CD1c-positive myeloid dendritic cell (primary cell): ENCODE data around the gene TTC24.
A peak's percentile ranks its signal among the peaks of the same experiment; 100 is the strongest.
"Not testable (repeated sequence)": the region's sequence is repeated elsewhere in the genome, so short reads cannot be mapped to it uniquely, and the experiment has no call there.

Experiments
- DNase-seq: peaks from one replicate; pipeline ENCODE4 v3.0.0-alpha.2; 2016; ENCODE audit errors: extremely low spot score

Gene TTC24

DNA sequence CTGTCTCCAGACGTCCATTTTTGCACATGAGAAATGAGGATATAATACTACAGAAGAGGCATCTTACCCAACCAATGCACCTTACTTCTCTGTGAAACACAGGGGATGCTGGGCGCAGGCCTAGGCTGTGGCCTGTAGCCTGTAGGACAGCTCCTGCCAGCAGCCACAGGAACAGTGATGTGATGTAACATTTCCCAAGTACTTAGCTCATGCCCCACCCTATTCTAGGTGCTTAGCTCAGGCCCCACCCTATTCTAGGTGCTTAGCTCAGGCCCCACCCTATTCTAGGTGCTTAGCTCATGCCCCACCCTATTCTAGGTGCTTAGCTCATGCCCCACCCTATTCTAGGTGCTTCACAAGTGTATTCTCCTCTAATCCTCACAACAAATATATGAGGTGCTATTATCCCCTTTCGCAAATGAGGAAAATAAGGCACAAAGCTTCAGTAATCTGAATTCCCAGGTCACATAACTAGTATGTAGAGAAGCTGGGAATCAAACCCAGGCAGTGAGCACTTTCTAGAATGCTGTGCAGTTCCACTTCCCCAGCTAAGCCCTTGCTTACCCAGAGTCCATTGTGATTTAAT lies 7.5 kb downstream of the TTC24 start:
- no peak for DNase-seq

DNA sequence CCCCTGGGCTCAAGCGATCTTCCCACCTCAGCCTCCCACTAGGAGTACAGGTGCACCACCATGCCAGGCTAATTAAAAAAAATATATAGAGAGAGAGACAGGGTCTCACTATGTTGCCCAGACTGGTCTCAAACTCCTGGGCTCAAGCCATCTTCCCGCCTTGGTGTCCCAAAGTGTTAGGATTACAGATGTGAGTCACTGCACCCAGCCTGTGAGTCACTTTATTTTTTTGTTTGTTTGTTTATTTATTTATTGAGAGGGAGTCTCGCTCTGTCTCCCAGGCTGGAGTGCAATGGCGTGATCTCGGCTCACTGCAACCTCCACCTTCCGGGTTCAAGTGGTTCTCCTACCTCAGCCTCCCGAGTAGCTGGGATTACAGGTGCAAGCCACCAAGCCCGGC lies 8.4 kb downstream of the TTC24 start:
- DNase-seq = not testable (repeated sequence)

GRCh38 chr1:156589546-156589945 lies 10.0 kb downstream of the TTC24 start:
- no peak for DNase-seq

DNA sequence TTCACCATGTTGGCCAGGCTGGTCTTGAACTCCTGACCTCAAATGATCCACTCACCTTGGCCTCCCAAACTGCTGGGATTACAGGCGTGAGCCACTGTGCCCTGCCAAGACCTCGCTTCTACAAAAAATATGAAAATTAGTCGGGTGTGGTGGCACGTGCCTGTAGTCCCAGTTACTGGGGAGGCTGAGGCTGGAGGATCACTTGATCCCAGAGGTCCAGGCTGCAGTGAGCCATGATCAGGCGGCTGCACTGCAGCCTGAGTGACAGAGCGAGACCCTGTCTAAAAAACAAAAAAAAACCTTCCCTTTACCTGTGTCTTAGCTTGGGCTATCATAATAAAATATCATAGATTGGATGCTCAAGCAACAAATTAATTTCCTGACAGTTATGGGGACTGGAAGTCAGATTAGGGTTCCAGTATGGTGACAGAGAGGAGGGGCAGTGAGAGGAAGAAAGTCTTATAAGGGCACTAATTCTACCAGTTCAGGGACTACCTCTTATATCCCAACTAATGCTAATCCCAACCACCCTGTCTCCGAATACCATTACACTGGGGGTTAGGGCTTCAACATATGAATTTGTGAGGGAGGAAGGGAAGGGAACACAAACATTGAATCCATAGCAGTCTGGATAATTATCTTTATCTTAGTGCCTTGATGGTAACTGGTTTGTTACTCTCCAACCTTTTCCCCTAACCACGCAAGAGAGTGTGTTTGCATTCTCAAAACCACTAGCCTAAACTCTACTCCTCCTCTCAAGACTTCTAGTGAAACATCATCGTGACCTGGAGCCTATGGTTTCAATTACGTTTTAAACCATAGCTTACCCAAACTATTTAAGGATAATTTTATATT lies 11.0 kb downstream of the TTC24 start:
- no peak for DNase-seq

DNA sequence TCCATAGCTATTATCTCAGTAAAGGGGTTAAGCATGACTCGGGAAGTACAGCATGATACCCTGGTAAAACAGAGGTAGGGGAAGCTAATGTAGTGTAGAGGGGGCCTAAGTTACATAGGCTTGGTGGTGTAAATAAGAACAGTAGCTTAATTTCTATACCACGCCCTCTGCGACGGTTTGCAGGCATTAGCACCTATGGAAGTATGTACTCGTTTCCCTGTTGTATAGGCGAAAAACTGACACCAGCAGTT lies 11.6 kb downstream of the TTC24 start:
- no peak for DNase-seq

DNA sequence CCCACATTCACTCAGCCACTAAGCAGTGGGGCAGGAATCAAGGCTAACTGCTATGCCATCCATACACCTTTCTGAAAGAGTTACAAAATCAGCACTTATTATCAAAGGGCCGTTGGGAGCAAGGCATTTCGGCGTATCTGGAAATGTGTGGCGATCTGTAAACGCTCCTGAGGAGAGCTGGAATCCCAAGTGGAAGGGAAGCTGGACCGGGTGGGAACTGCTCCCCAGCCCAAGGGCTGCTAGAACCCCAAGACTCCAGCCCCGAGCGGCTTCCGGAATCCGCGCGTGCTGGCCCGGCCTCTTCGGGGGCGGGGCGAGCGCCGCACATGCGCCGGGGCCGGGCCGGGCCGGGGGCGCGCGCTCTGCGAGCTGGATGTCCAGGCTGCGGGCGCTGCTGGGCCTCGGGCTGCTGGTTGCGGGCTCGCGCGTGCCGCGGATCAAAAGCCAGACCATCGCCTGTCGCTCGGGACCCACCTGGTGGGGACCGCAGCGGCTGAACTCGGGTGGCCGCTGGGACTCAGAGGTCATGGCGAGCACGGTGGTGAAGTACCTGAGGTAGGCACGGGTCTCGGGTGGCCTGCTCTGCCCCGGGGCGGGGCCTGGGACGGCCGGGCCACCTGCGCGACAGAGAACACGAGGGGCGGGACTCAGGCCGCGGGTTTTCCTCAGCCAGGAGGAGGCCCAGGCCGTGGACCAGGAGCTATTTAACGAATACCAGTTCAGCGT lies 12.1 kb downstream of the TTC24 start, which contains the start of gene NAXE:
NAXE (plus strand) TSS at position 345 of the 726 bp plus-strand sequence; CDS start at position 374, 29 bp downstream.
- peak; percentile 87 for DNase-seq

GRCh38 chr1:156592158-156592909 lies 12.8 kb downstream of the TTC24 start:
- no peak for DNase-seq

- no peak for DNase-seq
Observed at GRCh38 chr1:156592910-156593660, 13.6 kb downstream of the TTC24 start.

GRCh38 chr1:156593661-156593989 lies 14.1 kb downstream of the TTC24 start:
- no peak for DNase-seq

DNA sequence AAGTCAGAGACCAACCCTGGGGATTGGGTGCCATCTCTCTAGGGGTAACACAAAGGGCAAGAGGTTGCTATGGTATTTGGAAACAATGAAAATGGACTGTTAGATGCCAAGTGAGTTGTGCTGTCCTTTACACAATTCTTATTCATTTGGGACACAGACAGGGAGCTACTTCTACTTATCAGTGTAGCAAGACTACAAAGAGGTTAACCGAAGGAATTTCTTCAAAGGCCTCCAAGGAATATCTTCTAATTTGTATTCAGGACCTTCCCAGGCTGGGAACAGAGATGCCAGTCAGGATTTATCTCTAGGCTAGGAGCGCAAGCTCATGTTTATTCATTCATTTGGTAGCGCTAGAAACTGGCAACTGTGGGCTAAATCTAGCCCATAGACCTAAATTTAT lies 14.7 kb downstream of the TTC24 start:
- no peak for DNase-seq

DNA sequence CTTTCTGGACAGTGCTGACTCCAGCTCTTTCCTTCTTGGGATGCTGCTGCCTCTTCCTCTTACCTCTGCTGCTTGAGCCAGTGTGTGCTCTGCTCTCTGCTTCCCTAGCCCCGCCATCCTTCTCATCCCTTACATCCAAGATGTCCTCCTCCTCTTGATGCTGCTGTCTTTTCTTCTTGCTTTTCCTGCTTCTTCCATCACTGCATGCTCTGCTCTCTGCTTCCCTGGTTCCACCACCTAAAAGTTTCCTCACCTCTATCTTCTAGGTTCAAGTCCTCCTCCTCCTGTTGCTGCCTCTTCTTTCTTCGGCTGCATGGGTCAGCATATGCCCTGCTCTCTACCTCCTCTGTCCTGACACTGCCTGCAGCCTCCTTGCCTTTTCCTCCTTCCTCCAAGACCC lies 15.5 kb downstream of the TTC24 start:
- DNase-seq = no peak

DNA sequence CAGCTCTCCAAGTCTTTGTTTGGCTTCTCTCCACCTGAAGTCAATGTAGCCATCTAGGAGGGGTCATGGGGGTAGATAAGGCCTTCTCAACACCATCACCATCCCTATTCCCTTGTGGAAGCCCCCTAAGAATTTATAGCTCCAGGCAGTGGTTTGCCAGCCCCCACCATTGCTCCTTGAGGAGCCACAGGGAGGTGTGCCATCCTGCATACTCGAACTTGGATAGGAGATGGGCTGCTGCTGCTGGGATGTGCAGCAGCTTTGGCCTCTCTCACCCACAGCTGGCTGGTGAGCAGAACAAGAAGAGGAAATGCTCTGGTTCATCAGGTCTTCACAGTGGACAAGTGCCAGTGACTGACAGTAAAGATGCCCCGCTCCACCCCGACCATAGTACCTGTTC lies 16.9 kb downstream of the TTC24 start:
- no peak for DNase-seq

DNA sequence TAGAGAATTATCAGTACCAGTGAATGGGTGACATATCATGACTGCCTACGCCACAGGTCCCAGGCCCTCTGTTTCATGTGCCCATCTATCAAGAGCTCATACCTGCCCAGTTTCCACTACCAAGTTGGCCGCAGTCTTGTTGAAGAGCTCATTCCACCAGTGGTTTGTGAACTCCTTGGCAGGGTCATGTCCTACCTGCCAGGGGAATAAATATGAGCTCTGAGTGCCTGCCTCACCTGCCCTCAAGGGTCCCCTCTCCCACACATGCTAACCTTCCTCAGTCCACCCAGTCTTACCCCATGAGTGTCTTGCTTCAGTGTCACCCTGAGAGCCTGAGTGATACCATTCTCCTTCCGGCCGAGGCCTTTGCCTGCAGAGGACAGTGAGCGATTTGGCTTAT lies 18.6 kb downstream of the TTC24 start:
- no peak for DNase-seq

GRCh38 chr1:156598731-156599432 lies 19.4 kb downstream of the TTC24 start:
- no peak for DNase-seq

DNA sequence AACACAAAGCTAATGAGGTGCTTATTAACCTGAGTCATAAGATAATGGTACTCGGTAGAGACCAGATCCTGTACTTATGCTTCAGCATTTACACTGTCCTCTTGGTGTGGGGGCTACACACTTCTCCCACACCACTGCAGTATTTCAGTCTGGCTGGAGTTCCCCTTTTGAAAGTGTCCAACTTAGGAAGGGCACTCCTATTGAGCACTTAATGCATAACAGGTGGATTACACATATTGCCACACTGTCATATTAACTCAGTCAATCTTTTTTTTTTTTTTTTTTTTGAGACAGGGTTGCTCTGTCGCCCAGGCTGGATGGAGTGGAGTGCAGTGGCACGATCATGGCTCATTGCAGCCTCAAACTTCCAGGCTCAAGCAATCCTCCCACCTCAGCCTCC lies 20.3 kb downstream of the TTC24 start:
- peak; percentile 71 for DNase-seq

- no peak for DNase-seq
Observed at GRCh38 chr1:156600733-156601121, 21.2 kb downstream of the TTC24 start.

- peak; percentile 90 for DNase-seq
Observed at GRCh38 chr1:156601122-156601830, 21.8 kb downstream of the TTC24 start, which contains the start of gene GPATCH4. TSS of gene GPATCH4 (minus strand) at chr1:156601479.

DNA sequence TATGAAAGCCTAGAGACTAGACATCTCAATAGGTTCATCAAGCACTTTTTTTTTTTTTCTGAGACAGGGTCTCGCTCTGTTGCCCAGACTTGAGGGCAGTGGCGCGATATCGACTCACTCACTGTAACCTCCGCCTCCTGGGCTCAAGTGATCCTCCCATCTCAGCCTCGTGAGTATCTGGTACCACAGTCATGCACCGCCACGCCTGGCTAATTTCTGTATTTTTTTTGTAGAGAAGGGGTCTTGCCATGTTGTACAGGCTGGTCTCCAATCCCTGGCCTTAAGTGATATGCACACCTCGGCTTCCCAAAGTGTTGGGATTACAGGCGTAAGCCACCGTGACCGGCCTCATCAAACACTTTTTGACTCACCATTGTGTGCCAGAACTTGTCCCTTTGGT lies 22.4 kb downstream of the TTC24 start:
- no peak for DNase-seq

DNA sequence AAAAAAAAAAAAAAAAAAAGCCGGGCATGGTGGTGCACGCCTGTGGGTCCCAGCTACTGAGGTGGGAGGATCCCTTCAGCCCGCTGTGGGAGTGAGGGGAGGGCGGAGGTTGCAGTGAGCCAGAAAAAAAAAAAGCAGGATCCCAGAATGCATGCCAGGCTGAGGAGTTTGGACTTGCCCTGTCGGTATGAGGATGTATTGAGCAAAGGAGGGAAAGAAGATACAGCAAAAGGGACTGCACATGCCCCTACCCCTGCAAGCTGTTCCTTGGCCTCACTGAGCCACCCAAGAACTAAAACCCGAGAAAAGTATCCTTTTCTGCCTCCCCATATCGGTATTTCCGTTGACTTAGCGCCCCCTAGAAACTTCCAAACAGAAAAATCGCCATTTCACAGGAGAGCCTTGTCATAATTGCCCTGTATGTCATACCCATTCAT lies 23.1 kb downstream of the TTC24 start:
- DNase-seq = peak; percentile 34

DNA sequence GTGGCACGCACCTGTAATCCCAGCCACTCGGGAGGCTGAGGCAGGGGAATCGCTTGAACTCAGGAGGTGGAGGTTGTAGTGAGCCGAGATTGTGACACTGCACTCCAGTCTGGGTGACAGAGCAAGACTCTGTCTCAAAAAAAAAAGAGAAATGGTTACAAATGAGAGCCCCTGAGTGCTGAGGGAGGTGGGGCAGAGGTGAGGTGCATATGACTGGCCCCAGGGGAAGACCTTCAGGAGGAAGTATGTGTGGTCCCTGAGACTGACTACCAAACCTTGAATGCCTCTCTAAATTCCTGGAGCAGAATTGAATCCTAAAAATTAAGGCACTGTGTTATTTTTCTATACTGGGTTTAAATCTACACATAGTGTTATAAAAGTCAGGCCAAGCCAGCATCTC lies 27.8 kb downstream of the TTC24 start:
- DNase-seq = not testable (repeated sequence)
